ENCODE measurements around the gene GRIK3. TPM values are rescaled to one million over a fixed set of nuclear protein-coding genes. Genes with fewer than 3 reads are reported as not detected.

The GRIK3 gene
- total RNA-seq, 2 donors from 2014 or later: 0.14 TPM

GRCh38 chr1:37031871-37032270 is 2.4 kb downstream of the GRIK3 start:
- no peaks in the 10 kb centered on the region for H3K9me3 ChIP-seq
- DNase-seq (ENCODE audit: low spot score): no peak
- peaks cover 0 to 13% of the 10 kb centered on the region in 2 donors for H3K4me1 ChIP-seq (ENCODE audit: control insufficient read depth in 1 of 2, low read depth in 2 of 2)
- no peak for ATAC-seq (ENCODE audit: insufficient number of reproducible peaks, low FRiP score, low read depth)
- TF ChIP-seq, protein P1, sequence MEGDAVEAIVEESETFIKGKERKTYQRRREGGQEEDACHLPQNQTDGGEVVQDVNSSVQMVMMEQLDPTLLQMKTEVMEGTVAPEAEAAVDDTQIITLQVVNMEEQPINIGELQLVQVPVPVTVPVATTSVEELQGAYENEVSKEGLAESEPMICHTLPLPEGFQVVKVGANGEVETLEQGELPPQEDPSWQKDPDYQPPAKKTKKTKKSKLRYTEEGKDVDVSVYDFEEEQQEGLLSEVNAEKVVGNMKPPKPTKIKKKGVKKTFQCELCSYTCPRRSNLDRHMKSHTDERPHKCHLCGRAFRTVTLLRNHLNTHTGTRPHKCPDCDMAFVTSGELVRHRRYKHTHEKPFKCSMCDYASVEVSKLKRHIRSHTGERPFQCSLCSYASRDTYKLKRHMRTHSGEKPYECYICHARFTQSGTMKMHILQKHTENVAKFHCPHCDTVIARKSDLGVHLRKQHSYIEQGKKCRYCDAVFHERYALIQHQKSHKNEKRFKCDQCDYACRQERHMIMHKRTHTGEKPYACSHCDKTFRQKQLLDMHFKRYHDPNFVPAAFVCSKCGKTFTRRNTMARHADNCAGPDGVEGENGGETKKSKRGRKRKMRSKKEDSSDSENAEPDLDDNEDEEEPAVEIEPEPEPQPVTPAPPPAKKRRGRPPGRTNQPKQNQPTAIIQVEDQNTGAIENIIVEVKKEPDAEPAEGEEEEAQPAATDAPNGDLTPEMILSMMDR (IDR thresholded peaks at IDR 0.05): no peak
- no peak overlapping the region for H3K27ac ChIP-seq
- H3K4me3 ChIP-seq: no peak overlapping the region
- H3K27me3 ChIP-seq (replicated peaks; ENCODE audit: insufficient read depth): peaks cover 11% of the 10 kb centered on the region
- no peaks in the 10 kb centered on the region for H3K36me3 ChIP-seq

- no peak for ATAC-seq (ENCODE audit: insufficient number of reproducible peaks, low FRiP score, low read depth)
- Histone ChIP-seq H3K27ac (no peak overlapping the region), H3K9me3 (no peaks in the 10 kb centered on the region), H3K36me3 (no peaks in the 10 kb centered on the region), H3K27me3 (replicated peaks; ENCODE audit: insufficient read depth) (peaks cover 10% of the 10 kb centered on the region), H3K4me1 (ENCODE audit: control insufficient read depth in 1 of 2, low read depth in 2 of 2) (peaks cover 0 to 13% of the 10 kb centered on the region in 2 donors), H3K4me3 (no peak overlapping the region)
- no peak for DNase-seq (ENCODE audit: low spot score)
- TF ChIP-seq, protein P1 (IDR thresholded peaks at IDR 0.05): no peak
Observed at GRCh38 chr1:37031429-37031828, 2.9 kb downstream of the GRIK3 start.

DNA sequence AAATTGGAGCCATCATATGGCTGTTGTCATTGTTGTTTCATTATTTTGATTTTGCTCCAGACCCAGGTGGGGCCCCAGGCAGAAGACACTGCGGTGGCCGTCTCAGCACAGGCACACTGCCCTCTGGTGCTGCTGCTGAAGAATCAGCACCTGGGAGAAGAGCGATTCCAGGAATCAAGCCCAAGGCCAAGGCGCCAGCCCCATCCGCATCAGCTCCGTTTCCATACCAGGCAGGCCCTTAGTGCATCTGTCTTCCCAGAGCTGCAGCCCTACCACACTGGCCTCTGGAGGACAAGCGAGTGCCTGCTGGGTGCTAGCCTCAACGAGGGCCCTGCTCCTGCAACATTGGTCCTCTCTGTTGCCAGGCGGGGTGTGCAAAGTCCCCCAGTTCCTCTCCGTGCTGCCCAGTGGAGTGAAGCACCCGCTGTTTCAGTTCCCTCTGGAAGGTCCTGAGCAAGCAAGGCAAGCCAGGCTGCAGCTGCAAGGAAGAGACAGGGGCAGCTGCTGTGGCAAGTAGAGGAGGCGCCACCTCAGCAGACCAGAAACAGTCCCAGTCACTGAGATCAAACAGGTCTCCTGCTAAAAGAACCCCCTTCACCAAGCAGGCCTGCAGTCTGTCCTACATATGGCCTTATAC is 5.2 kb downstream of the GRIK3 start:
- Histone ChIP-seq H3K27ac (no peak overlapping the region), H3K4me1 (ENCODE audit: control insufficient read depth in 1 of 2, low read depth in 2 of 2) (peaks cover 0 to 13% of the 10 kb centered on the region in 2 donors), H3K36me3 (no peaks in the 10 kb centered on the region), H3K9me3 (no peaks in the 10 kb centered on the region), H3K27me3 (replicated peaks; ENCODE audit: insufficient read depth) (peaks cover 10% of the 10 kb centered on the region), H3K4me3 (no peak overlapping the region)
- TF ChIP-seq, protein P1 (IDR thresholded peaks at IDR 0.05): no peak
- ATAC-seq (ENCODE audit: insufficient number of reproducible peaks, low FRiP score, low read depth): no peak
- no peak for DNase-seq (ENCODE audit: low spot score)

DNA sequence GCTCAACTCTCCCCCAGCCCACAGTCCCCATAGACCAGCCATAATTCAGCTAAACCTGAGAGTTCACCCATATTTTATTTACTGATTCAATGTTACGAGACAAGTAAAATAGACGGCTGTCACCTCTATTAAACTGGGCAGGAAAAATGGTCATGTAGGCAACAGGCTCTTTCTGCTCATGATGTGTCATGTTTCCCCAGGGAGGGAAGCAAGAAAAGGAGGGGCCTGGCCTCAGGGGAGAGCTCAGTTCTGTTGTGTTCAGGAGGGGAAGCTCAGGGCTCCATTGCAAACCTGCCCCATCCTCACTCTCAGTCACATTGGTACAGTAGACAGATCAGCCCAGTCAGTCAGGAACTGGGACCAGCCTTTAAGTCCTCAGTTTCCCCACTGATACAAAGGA is 12.8 kb downstream of the GRIK3 start:
- no peak overlapping the region for H3K27ac ChIP-seq
- no peaks in the 10 kb centered on the region for H3K36me3 ChIP-seq
- TF ChIP-seq, protein P1 (IDR thresholded peaks at IDR 0.05): no peak
- ATAC-seq (ENCODE audit: insufficient number of reproducible peaks, low FRiP score, low read depth): no peak
- H3K9me3 ChIP-seq: no peaks in the 10 kb centered on the region
- no peaks in the 10 kb centered on the region for H3K4me1 ChIP-seq (ENCODE audit: control insufficient read depth in 1 of 2, low read depth in 2 of 2)
- H3K27me3 ChIP-seq (replicated peaks; ENCODE audit: insufficient read depth): peaks cover 3% of the 10 kb centered on the region
- no peak for DNase-seq (ENCODE audit: low spot score)
- no peak overlapping the region for H3K4me3 ChIP-seq

DNA sequence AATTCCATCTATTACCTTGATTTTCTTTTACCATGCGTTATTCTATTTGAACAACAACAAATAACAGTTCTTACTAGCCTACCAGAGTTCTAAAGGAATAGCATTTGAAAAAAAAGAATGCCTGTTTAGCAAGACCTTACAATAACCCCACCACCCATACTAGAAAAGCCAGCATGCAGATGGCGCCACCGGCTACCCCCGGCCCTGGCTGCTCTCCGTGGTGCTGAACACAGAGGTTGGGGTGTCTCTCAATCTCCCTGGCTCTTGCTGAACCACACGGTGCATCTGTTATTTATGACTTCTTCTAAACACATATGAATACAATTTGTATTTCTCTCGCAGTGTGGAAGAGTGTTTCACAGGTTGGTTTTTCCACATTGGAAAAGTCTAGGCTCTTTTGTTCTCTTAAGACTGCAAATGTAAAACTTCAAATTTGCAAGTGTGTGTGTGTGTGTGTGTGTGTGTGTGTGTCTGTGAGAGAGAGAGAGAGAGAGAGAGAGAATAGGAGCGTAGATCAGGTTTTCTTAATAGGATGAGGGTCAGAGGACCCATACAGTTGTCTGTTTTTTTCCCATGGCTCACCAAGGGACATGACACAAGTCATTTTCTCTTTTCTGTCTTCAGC is 13.6 kb downstream of the GRIK3 start:
- no peaks in the 10 kb centered on the region for H3K9me3 ChIP-seq
- no peak overlapping the region for H3K4me3 ChIP-seq
- no peaks in the 10 kb centered on the region for H3K4me1 ChIP-seq (ENCODE audit: control insufficient read depth in 1 of 2, low read depth in 2 of 2)
- DNase-seq (ENCODE audit: low spot score) (no peak), ATAC-seq (ENCODE audit: insufficient number of reproducible peaks, low FRiP score, low read depth) (no peak)
- TF ChIP-seq, protein P1 (IDR thresholded peaks at IDR 0.05): no peak
- H3K27me3 ChIP-seq (replicated peaks; ENCODE audit: insufficient read depth): no peaks in the 10 kb centered on the region
- H3K27ac ChIP-seq: no peak overlapping the region
- no peaks in the 10 kb centered on the region for H3K36me3 ChIP-seq

Data from thoracic aorta (tissue), 2 donors.